ENCODE results near the gene ELMO2.

GRCh38 chr20:46423342-46423741, 16.9 kb upstream of the ELMO2 start:
- TF ChIP-seq EZH2phosphoT487 (IDR thresholded peaks at IDR 0.05; ENCODE audit: insufficient read depth, low read depth), result no peak
- TF ChIP-seq EZH2 (IDR thresholded peaks at IDR 0.05; ENCODE audit: insufficient read depth, poor library complexity, severe bottlenecking), result no peak

Data from GM23248 (cell line).